SK-N-SH (cell line): ENCODE results near the gene TPGS1. TPM values are rescaled to one million over a fixed set of nuclear protein-coding genes. Genes with fewer than 3 reads are reported as not detected.

ENCODE experiments used
- CTCF ChIA-PET: fragments of 300-600, 350-600 bp; formaldehyde crosslinking; extraction: SDS; loops from one replicate; lab custom pipeline; 2021; lab: Yijun Ruan, JAX
- POLR2A ChIA-PET: fragments of 350-600 bp; sonication (Branson Sonifier 250); formaldehyde crosslinking; extraction: SDS; loops from one replicate; lab custom pipeline; 2020; ENCODE audit warnings: antibody characterized with exemption, inconsistent platforms; lab: Yijun Ruan, JAX
- DNase-seq: peaks from one replicate; pipeline ENCODE4 v3.0.0; 2012
- H2AFZ ChIP-seq: fragments of 200-600 bp; sonication (generic); 2 replicates; pipeline ENCODE4 v1.8.1; 2016; ENCODE audit warnings: antibody characterized with exemption, mild to moderate bottlenecking, low read depth
- H3F3A ChIP-seq: fragments of 200-600 bp; sonication (generic); replicated peaks from 2 replicates; pipeline ENCODE3; 2016; ENCODE audit warnings: antibody characterized with exemption, mild to moderate bottlenecking; ENCODE audit not compliant: insufficient read depth
- H3K27ac ChIP-seq, 2 experiments: fragments of 200-500 bp in 1 of 2; fragments of 200-600 bp in 1 of 2; sonication (Bioruptor generic) in 1 of 2; sonication (generic), shearing (Covaris generic) in 1 of 2; 2 replicates each; pipeline versions ENCODE4 v1.5.1 to v1.6.1; 2014 to 2016; ENCODE audit warnings: low read depth in 2 of 2, inconsistent platforms in 1 of 2, low read length in 1 of 2, mild to moderate bottlenecking in 1 of 2, mixed read lengths in 1 of 2
- H3K27me3 ChIP-seq: fragments of 200-600 bp; sonication (generic), shearing (Covaris generic); 2 replicates; pipeline ENCODE4 v1.6.1; 2016; ENCODE audit warnings: mixed run types; ENCODE audit not compliant: insufficient read depth
- H3K36me3 ChIP-seq, 2 experiments: fragments of 200-500 bp in 1 of 2; fragments of 200-600 bp in 1 of 2; sonication (Bioruptor generic) in 1 of 2; sonication (generic) in 1 of 2; replicated peaks in 1 of 2; 2 replicates each; pipeline versions ENCODE3 to v1.5.1; 2014 to 2016; ENCODE audit warnings: low read length in 1 of 2, mild to moderate bottlenecking in 1 of 2; ENCODE audit not compliant: insufficient read depth in 2 of 2, control insufficient read depth in 1 of 2
- H3K4me1 ChIP-seq, 2 experiments: fragments of 200-500 bp in 1 of 2; fragments of 200-600 bp in 1 of 2; sonication (Bioruptor generic) in 1 of 2; sonication (generic), shearing (Covaris generic) in 1 of 2; 2 replicates each; pipeline versions ENCODE4 v1.5.1 to v1.6.1; 2014 to 2016; ENCODE audit warnings: low read depth in 1 of 2, low read length in 1 of 2, mixed run types in 1 of 2; ENCODE audit not compliant: insufficient read depth in 2 of 2, control insufficient read depth in 1 of 2
- H3K4me2 ChIP-seq: fragments of 200-600 bp; sonication (generic), shearing (Covaris generic); 2 replicates; pipeline ENCODE4 v1.6.1; 2017; ENCODE audit warnings: mixed run types
- H3K4me3 ChIP-seq, 2 experiments: fragments of 200-500 bp in 1 of 2; fragments of 200-600 bp in 1 of 2; sonication (Bioruptor generic) in 1 of 2; sonication (generic), shearing (Covaris generic) in 1 of 2; 2 replicates each; pipeline versions ENCODE4 v1.5.1 to v1.8.1; 2014 to 2016; ENCODE audit warnings: low read depth in 2 of 2, inconsistent platforms in 1 of 2, low read length in 1 of 2, mild to moderate bottlenecking in 1 of 2, mixed read lengths in 1 of 2, moderate library complexity in 1 of 2
- H3K79me2 ChIP-seq: fragments of 200-600 bp; sonication (generic); 2 replicates; pipeline ENCODE4 v1.8.1; 2017; ENCODE audit warnings: mild to moderate bottlenecking; ENCODE audit not compliant: insufficient read depth
- H3K9ac ChIP-seq: fragments of 200-600 bp; sonication (generic); 2 replicates; pipeline ENCODE4 v1.6.1; 2017; ENCODE audit warnings: mixed run types
- H3K9me2 ChIP-seq: fragments of 200-600 bp; sonication (generic); 2 replicates; pipeline ENCODE4 v1.6.1; 2017; ENCODE audit warnings: mixed run types
- H3K9me3 ChIP-seq: fragments of 200-600 bp; sonication (generic); 2 replicates; pipeline ENCODE4 v1.6.1; 2017; ENCODE audit warnings: mixed run types, mild to moderate bottlenecking, moderate library complexity
- H4K20me1 ChIP-seq: fragments of 200-600 bp; sonication (generic); 2 replicates; pipeline ENCODE4 v1.6.1; 2017; ENCODE audit warnings: mild to moderate bottlenecking, mixed run types; ENCODE audit not compliant: insufficient read depth
- CTCF ChIP-seq: fragments of 200-600 bp; sonication (generic); IDR thresholded peaks from 2 replicates; pipeline ENCODE4 v1.6.1; 2017; ENCODE audit warnings: antibody characterized with exemption, mild to moderate bottlenecking, moderate library complexity
- EP300 ChIP-seq, 2 experiments: IDR thresholded peaks; 2 replicates each; pipeline versions ENCODE4 v1.4.0 to v1.6.1; 2012; ENCODE audit warnings: borderline replicate concordance in 1 of 2, low read depth in 1 of 2, low read length in 1 of 2
- EZH2phosphoT487 ChIP-seq: fragments of 200-600 bp; sonication (generic); IDR thresholded peaks from 2 replicates; pipeline ENCODE4 v1.6.1; 2017; ENCODE audit warnings: low read depth, mixed run types, mild to moderate bottlenecking, antibody characterized with exemption, moderate library complexity, borderline replicate concordance
- FOXM1 ChIP-seq: IDR thresholded peaks from 2 replicates; pipeline ENCODE4 v1.4.0; 2012; ENCODE audit warnings: low read depth, mild to moderate bottlenecking
- GATA2 ChIP-seq: sonication (generic); formaldehyde crosslinking; IDR thresholded peaks from 2 replicates; pipeline ENCODE4 v1.5.0; 2020; ENCODE audit warnings: mild to moderate bottlenecking, missing genetic modification reagents
- IRF3 ChIP-seq: fragments of 150-350 bp; IDR thresholded peaks from 2 replicates; pipeline ENCODE4 v1.6.1; 2016; ENCODE audit warnings: mild to moderate bottlenecking, low read depth, low read length
- JUND ChIP-seq: IDR thresholded peaks from 2 replicates; pipeline ENCODE4 v1.4.0; 2012
- MEF2A ChIP-seq: IDR thresholded peaks from 2 replicates; pipeline ENCODE4 v1.4.0; 2012; ENCODE audit warnings: low read depth, borderline replicate concordance
- MXI1 ChIP-seq: IDR thresholded peaks from 2 replicates; pipeline ENCODE4 v1.6.1; 2012; ENCODE audit warnings: mild to moderate bottlenecking, low read depth, low read length, improper control_type of control experiment
- POLR2AphosphoS5 ChIP-seq: IDR thresholded peaks from 2 replicates; pipeline ENCODE4 v1.6.1; 2012; ENCODE audit warnings: low read depth, low read length
- RCOR1 ChIP-seq: fragments of 150-350 bp; IDR thresholded peaks from 2 replicates; pipeline ENCODE4 v1.6.1; 2017; ENCODE audit warnings: antibody characterized with exemption, low read length
- REST ChIP-seq: IDR thresholded peaks from 2 replicates; pipeline ENCODE4 v1.6.1; 2012; ENCODE audit warnings: mild to moderate bottlenecking, low read depth, low read length, moderate library complexity
- RXRA ChIP-seq: IDR thresholded peaks from 2 replicates; pipeline ENCODE4 v1.4.0; 2012; ENCODE audit warnings: low read depth, mild to moderate bottlenecking, borderline replicate concordance
- SIN3A ChIP-seq: IDR thresholded peaks from 2 replicates; pipeline ENCODE4 v1.6.1; 2012; ENCODE audit warnings: low read depth, mild to moderate bottlenecking, low read length, moderate library complexity, borderline replicate concordance
- SMC3 ChIP-seq: IDR thresholded peaks from 2 replicates; pipeline ENCODE4 v1.6.1; 2012; ENCODE audit warnings: low read depth, low read length, improper control_type of control experiment
- USF2 ChIP-seq: fragments of 150-350 bp; IDR thresholded peaks from 2 replicates; pipeline ENCODE4 v1.6.1; 2017; ENCODE audit warnings: antibody characterized with exemption, low read length, low read depth, borderline replicate concordance
- WGBS: methylation state at CpG from one replicate; pipeline ENCODE4 v1.1.6; 2017; ENCODE audit warnings: low lambda C conversion rate; 5-methylcytosine and 5-hydroxymethylcytosine counted together
- polyA plus RNA-seq, 3 experiments: library from polyadenylated mRNA; depleted of rRNA; stranded (reverse); fragments of >200 nt; gene quantifications; 2 replicates each; pipeline ENCODE4 v1.2.3, GENCODE V29; 2012

The TPGS1 gene
- polyA plus RNA-seq, 1 of the 3 experiments (the other 2 are of a cell fraction) = 31.0 TPM

- peaks cover 3% of the 10 kb centered on the region for H3F3A ChIP-seq
- no peaks in the 10 kb centered on the region; a peak in 1 of 4 replicates for H3K4me1 ChIP-seq
- H3K27ac ChIP-seq = no peak overlapping the region
- CTCF ChIA-PET = interaction anchor here (2.2 kb wide), 1 partner anchor 7 kb away, joined by 23 read pairs; the partner anchor contains the start of gene TPGS1
- no peaks in the 10 kb centered on the region for H3K9me3 ChIP-seq
- H2AFZ ChIP-seq = no peak overlapping the region
- no peaks in the 10 kb centered on the region for H3K36me3 ChIP-seq
- H3K4me2 ChIP-seq = no peak overlapping the region
- DNase-seq = no peak
- 65% methylated on average over 30 of the region's 31 CpGs for WGBS
- H3K27me3 ChIP-seq = peaks cover 6% of the 10 kb centered on the region; the same call in 1 of the 2 replicates
- TF ChIP-seq CTCF (no peak), EP300 (IDR thresholded peaks at IDR 0.05; ENCODE audit: borderline replicate concordance in 1 of 2, low read depth in 1 of 2, low read length in 1 of 2) (no peak), FOXM1 (no peak), USF2 (no peak), SMC3 (no peak), GATA2 (CRISPR knock-in tag) (no peak), RCOR1 (no peak), POLR2AphosphoS5 (no peak), REST (no peak)
- no peak overlapping the region for H3K4me3 ChIP-seq
- POLR2A ChIA-PET = no interaction called here
- H3K9me2 ChIP-seq = no peaks in the 10 kb centered on the region
- H4K20me1 ChIP-seq = no peaks in the 10 kb centered on the region
- no peaks in the 10 kb centered on the region for H3K79me2 ChIP-seq
- no peak overlapping the region for H3K9ac ChIP-seq
Observed at GRCh38 chr19:498977-499623, 8.2 kb upstream of the TPGS1 start.

- WGBS = 55% methylated on average over 14 of the region's 17 CpGs
- no peaks in the 10 kb centered on the region for H3K9me3 ChIP-seq
- POLR2A ChIA-PET = no interaction called here
Observed at GRCh38 chr19:501646-502045, 5.7 kb upstream of the TPGS1 start.

More at GRCh38 chr19:501646-502045, 5.7 kb upstream of the TPGS1 start:
- H2AFZ ChIP-seq = no peak overlapping the region
- no peak overlapping the region for H3K27ac ChIP-seq
- H3K9me2 ChIP-seq = no peaks in the 10 kb centered on the region
- CTCF ChIA-PET = no interaction called here
- H3K9ac ChIP-seq = no peak overlapping the region
- H3F3A ChIP-seq = no peaks in the 10 kb centered on the region
- H3K4me2 ChIP-seq = no peak overlapping the region
- DNase-seq = no peak
- H3K4me1 ChIP-seq = peaks cover 3 to 4% of the 10 kb centered on the region in 2 experiments; a peak in 1 of 4 replicates
- peaks cover 6% of the 10 kb centered on the region; the same call in 1 of the 2 replicates for H3K27me3 ChIP-seq
- H4K20me1 ChIP-seq = no peaks in the 10 kb centered on the region
- no peaks in the 10 kb centered on the region for H3K79me2 ChIP-seq
- TF ChIP-seq FOXM1 = no peak
- TF ChIP-seq RXRA = no peak
- no peak for TF ChIP-seq MEF2A
- no peak for TF ChIP-seq SMC3
- no peak for TF ChIP-seq SIN3A
- no peak for TF ChIP-seq JUND
- no peak for TF ChIP-seq IRF3
- no peak for TF ChIP-seq EZH2phosphoT487
- no peak for TF ChIP-seq MXI1
- H3K4me3 ChIP-seq = no peak overlapping the region
- H3K36me3 ChIP-seq = no peaks in the 10 kb centered on the region
